GM10266 (cell line): ENCODE data around the gene CINP.
"Not testable (repeated sequence)": the region's sequence is repeated elsewhere in the genome, so short reads cannot be mapped to it uniquely, and the experiment has no call there.

ENCODE experiments used
- DNase-seq: peaks from one replicate; pipeline ENCODE4 v3.0.0; 2012; ENCODE audit errors: extremely low spot score
- CTCF ChIP-seq: IDR thresholded peaks from 2 replicates; pipeline ENCODE4 v1.5.1; 2012; ENCODE audit warnings: mild to moderate bottlenecking, low read depth; ENCODE audit not compliant: control insufficient read depth, insufficient read depth; ENCODE audit errors: missing control alignments

Gene CINP

GRCh38 chr14:102316338-102316742 lies 46.4 kb downstream of the CINP start:
- DNase-seq, result no peak
- TF ChIP-seq CTCF, result no peak

DNA sequence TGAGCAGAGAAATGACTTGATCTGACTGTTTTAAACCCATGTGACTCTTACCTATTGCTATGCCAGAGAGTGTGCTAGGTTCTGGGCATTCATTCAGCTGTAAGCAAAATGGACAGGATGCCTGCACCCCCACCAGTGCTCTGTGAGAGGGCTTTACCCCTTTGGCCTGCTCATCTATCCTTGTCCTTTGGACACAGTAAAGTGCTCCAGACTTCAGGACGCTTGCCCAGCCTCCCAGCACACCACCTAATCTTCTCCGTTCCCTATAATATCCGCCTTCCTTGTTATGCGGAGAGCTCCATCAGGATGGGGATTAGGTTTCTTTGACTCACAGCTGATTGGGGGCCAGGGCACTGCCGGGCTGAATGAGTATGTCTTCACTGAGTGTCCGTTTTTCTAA lies 47.6 kb downstream of the CINP start:
- TF ChIP-seq CTCF, result no peak
- no peak for DNase-seq

GRCh38 chr14:102314242-102315011 lies 48.3 kb downstream of the CINP start:
- TF ChIP-seq CTCF, result peak; percentile 98
- DNase-seq, result peak; percentile 80

GRCh38 chr14:102304611-102305506 lies 57.8 kb downstream of the CINP start, which contains the start of gene MOK:
TSS of gene MOK (minus strand) at chr14:102305164. CDS start at chr14:102304968, 196 bp downstream.
- TF ChIP-seq CTCF, result no peak
- peak; percentile 97 for DNase-seq

DNA sequence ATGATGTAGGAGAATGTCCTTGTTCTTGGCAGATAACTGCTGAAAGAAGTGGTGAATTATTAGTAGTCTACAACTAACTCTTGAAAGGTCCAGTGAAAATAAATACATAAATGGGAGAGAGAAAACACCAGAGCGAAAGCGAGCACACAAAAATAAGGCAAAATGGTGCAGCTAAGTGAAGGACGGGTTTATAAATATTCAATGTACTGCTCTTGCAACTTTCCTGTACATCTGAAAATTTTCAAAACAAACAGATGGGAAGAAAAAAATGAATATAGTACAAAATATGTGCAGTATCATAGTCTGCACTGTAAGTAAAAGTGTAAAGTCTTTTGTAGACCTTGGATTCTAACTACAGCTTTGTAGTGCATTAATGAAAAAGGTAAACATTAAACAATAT lies 59.0 kb downstream of the CINP start:
- no peak for TF ChIP-seq CTCF
- DNase-seq, result no peak

DNA sequence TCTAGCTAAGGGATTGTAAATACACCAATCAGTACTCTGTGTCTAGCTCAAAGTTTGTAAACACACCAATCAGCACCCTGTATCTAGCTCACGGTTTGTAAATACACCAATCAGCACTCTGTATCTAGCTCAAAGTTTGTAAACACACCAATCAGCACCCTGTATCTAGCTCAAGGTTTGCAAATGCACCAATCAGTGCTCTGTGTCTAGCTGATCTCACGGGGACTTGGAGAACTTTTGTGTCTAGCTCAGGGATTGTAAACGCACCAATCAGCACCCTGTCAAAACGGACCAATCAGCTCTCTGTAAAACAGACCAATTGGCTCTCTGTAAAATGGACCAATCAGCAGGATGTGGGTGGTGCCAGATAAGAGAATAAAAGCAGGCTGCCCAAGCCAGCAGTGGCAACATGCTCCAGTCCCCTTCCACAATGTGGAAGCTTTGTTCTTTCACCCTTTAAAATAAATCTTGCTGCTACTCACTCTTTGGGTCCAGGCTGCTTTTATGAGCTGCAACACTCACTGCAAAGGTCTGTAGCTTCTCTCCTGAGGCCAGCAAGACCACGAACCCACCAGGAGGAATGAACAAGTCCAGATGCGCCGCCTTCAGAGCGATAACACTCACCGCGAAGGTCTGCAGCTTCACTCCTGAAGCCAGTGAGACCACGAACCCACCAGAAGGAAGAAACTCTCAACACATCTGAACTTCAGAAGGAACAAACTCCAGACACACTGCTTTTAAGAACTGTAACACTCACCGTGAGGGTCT lies 64.2 kb downstream of the CINP start:
- DNase-seq, result not testable (repeated sequence)
